GM11168 (cell line): Measurements from ENCODE around the gene ERCC5.

Experiments
- in situ Hi-C: fragments of 300-500 bp; cut with MboI; formaldehyde crosslinking; loops from one replicate; pipeline ENCODE4 v1.12.0; 2022; ENCODE audit warnings: low sequenced_read_pairs; ENCODE audit not compliant: unreplicated experiment

ERCC5 gene

GRCh38 chr13:102913914-102914313 is 68.1 kb downstream of the ERCC5 start:
- in situ Hi-C loops, result loop anchor here (10.0 kb wide), 1 partner anchor 221 kb away; no protein-coding TSS in a partner anchor

DNA sequence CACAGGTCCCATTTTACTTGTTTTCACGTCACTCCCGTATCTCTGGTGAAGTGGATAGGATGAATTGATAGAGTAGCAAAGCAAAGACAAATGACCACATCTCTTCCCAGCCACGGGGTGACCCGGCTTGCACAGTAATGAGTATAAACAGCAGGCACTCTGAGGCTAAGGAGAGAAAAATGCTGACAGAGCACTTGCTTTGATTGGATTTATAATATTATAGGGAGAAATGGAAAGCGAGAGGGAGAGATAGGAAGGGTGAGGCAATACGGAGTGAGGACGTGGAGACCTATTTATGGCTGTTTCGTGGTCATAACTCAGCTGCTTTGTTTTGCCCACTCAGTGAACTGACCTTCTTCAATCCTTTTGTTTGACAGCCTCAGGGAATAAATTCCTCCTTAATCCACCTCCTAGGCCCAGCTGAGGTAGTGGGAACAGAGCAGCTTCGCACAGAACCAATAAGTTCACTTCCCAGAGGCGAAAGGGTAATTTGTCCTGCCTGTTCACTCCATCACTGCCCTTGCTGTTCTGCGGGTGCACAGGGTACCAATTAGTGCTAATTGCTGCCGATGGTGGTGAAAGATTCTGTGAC is 68.6 kb downstream of the ERCC5 start:
- in situ Hi-C loops, result loop anchor here (10.0 kb wide), 1 partner anchor 220 kb away; no protein-coding TSS in a partner anchor

DNA sequence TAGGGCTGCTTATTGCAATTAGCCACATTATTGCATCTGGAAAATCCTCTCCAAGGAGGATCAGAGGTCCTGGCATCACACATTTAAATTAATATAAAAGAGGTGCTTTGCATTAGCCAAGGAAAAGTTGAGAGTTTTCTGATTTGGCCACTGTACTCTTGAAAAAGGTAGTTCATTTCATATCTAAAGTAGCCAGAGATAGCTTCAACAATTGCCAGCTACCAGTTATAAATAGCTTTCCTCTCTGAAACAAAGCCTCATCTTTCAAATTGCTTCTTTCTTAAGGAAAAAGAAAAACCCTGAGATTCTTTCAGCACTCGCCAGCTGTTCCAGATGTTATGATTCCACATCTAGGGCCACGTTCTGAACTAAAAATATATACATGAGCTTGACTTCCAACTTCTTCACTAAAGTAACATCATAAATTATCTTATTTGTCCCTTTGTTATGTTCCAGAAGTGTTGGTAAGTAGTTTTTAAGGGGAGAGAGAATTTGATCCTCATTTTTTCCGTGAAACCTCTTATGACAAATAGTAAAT is 69.6 kb downstream of the ERCC5 start:
- in situ Hi-C loops, result loop anchor here (10.0 kb wide), 1 partner anchor 219 kb away; no protein-coding TSS in a partner anchor

- in situ Hi-C loops, result loop anchor here (10.0 kb wide), 1 partner anchor 218 kb away; no protein-coding TSS in a partner anchor
Observed at GRCh38 chr13:102917019-102917418, 71.2 kb downstream of the ERCC5 start.

DNA sequence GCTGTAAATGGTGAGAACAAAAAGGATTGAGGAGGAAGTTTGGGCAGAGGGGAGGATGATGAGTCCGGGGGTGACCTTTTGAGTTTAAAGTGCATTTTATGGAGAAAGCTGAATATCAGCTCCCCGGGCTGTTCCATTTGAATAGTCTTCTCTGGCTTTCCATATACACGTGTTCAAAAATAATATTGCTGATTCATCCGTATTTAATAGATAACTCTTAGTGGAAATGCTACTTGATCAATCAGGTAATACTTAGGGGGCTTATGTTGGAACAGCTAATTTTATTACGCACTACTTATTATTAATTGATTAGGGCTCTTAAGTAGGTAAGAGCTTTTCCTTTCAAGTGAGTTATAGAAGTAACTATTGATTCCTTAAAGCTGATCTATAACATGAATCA is 76.4 kb downstream of the ERCC5 start:
- in situ Hi-C loops, result no loop called here
